IgD-negative memory B cell (primary cell): Measurements from ENCODE around the gene CXXC5. TPM values are rescaled to one million over a fixed set of nuclear protein-coding genes. Genes with fewer than 3 reads are reported as not detected.
A peak's percentile ranks its signal among the peaks of the same experiment; 100 is the strongest.

ENCODE experiments used
- H3K27ac Mint-ChIP-seq, 3 donors: one replicate each; pipeline ENCODE4 v1.8.0; 2020 to 2022; ENCODE audit warnings: mild to moderate bottlenecking in 3 of 3, mixed read lengths in 3 of 3, moderate library complexity in 1 of 3
- H3K27me3 Mint-ChIP-seq: one replicate; pipeline ENCODE4 v1.8.0; 2021; ENCODE audit warnings: mixed read lengths
- H3K36me3 Mint-ChIP-seq: one replicate; pipeline ENCODE4 v1.8.0; 2020; ENCODE audit warnings: mild to moderate bottlenecking, mixed read lengths
- H3K4me1 Mint-ChIP-seq, 3 donors: one replicate each; pipeline ENCODE4 v1.8.0; 2020 to 2022; ENCODE audit warnings: mixed read lengths in 3 of 3, mild to moderate bottlenecking in 1 of 3
- H3K4me3 Mint-ChIP-seq, 4 donors: one replicate each; pipeline ENCODE4 v1.8.0; 2020 to 2022; ENCODE audit warnings: mild to moderate bottlenecking in 4 of 4, mixed read lengths in 4 of 4, moderate library complexity in 3 of 4
- H3K9me3 Mint-ChIP-seq, 3 donors: one replicate each; pipeline ENCODE4 v1.8.0; 2020 to 2021; ENCODE audit warnings: mixed read lengths in 3 of 3, mild to moderate bottlenecking in 1 of 3
- polyA plus RNA-seq: library from polyadenylated mRNA; unstranded; fragments of 300-500 nt; fragmentation: Illumina TruSeq; gene quantifications from one replicate; pipeline ENCODE4 v1.2.3, GENCODE V29; 2021

The CXXC5 gene
- polyA plus RNA-seq, 1 donor from 2014 or later: 447 TPM

DNA sequence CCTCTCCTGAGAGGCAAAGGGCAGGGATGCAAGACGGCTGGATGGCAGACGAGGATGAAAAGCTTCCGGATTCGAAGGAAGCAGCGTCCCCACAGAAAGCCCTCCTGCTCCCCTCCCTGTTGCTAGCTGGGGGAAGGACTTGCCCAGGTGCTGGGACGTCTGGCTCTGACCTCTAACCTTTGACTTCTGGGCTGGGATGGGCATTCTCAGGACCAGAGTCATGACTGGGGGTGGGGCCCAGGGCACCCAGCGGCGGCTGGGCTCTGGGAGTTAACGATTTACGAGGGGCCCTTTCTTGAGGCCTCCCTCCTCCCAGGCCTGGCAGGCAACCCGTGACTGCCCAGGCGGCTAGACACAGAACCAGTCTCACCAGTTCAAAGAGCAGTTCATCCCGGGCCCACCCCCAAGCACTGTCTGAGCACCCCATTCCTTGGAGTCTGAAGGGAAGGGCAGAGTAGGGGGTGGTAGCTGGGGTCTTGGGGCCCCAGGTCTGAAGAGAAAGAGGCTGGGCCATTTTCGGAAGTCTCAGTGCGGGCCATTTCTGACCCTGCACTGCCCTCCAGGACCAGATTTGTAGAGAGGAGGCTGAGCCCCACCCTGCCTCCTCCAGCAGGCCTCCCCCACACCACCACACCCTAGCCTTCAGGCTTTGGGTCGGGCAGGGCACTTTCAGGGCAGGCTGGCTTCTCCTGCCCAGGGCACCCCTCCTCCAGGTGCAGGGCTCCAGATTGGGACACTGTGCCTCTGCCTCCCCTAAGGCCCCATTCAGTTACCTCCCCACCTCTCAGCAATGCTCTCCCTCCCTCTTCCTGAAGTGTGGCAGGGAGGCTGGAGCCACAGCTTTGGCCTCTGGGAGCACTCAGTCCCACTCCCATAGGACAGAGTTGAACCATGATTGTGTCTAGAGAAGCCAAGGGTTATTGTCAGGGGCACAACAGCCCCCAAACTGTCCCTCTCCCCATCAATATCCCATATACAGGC is 5.0 kb upstream of the CXXC5 start:
- H3K27me3 Mint-ChIP-seq: no peaks in the 10 kb centered on the region
- H3K4me3 Mint-ChIP-seq: peak overlapping the region in 1 of 4 donors; percentile 63
- H3K9me3 Mint-ChIP-seq: no peaks in the 10 kb centered on the region
- peaks cover 35 to 60% (median 49%) of the 10 kb centered on the region in 3 donors for H3K4me1 Mint-ChIP-seq
- H3K36me3 Mint-ChIP-seq: no peaks in the 10 kb centered on the region
- peak overlapping the region in 2 of 3 donors; percentile 1 to 68 for H3K27ac Mint-ChIP-seq

DNA sequence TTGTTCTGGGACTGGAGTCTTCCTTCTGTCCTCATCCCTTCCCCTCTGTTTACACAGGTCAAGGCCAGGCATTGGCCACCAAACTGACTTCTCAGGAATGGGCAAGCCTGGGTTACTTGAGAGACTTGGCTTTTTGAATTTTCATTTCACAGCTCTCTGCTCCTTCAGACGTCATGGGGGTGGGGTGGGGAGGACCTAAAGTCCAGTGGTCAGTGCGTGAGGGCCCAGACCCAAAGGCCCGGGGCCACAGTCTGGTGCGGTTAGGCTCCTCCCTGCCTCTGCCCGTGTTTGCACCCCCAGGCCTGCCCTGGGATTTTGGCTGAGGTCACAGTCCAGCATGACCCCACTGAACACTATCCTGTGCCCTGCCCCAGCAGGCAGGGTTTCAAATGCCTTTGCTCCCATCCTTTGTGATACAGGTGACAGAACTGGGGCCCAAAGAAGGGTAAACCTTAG is 4.1 kb upstream of the CXXC5 start:
- H3K27me3 Mint-ChIP-seq: no peaks in the 10 kb centered on the region
- H3K9me3 Mint-ChIP-seq: no peaks in the 10 kb centered on the region
- peaks cover 28 to 52% (median 42%) of the 10 kb centered on the region in 3 donors for H3K4me1 Mint-ChIP-seq
- no peaks in the 10 kb centered on the region for H3K36me3 Mint-ChIP-seq
- peak overlapping the region in 1 of 4 donors; percentile 63 for H3K4me3 Mint-ChIP-seq
- peak overlapping the region in 2 of 3 donors; percentile 68 to 85 for H3K27ac Mint-ChIP-seq

DNA sequence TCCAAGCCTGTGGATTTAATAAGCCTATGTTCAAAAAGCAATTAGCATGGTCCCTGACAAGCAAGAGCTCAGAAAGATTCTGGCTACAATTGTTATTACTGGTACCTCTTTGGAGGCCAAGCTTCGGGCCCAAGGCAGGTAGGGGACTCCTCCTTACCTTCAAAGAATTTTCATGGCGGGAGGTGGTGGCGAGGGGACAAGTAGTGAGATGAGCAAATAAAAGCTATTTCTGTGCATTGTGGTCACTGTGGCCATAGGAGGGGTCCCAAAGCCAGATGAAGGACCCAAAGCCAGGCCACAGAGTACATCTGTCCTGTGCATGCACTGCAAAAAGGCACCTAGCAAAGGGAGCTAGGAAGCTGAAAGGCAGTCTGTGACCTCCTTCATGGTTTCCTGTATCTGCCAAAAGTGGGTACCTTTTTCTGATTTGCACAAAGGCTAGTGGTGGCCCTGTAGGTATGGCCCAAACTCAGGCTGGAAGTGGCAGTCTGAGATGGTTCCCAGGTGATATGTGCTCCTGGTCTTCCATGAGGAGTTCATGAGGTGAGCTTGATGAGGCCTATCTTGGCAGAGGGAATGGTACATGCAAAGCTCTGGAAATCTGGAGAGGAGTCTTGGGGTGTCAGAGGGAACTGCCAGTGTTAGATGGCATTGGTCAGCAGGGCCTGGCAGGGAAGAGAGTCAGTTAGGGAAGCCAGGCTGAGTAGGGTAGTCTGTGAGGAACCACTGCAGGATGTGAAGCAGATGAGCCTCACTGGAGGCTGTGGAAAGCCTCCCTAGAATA is 3.3 kb upstream of the CXXC5 start:
- Mint-ChIP-seq H3K27me3 (no peaks in the 10 kb centered on the region), H3K36me3 (no peaks in the 10 kb centered on the region), H3K9me3 (no peaks in the 10 kb centered on the region), H3K4me1 (peaks cover 23 to 45% (median 36%) of the 10 kb centered on the region in 3 donors), H3K4me3 (peak overlapping the region in 2 of 4 donors; percentile 23 to 85), H3K27ac (peak overlapping the region in 2 of 3 donors; percentile 1 to 85)

DNA sequence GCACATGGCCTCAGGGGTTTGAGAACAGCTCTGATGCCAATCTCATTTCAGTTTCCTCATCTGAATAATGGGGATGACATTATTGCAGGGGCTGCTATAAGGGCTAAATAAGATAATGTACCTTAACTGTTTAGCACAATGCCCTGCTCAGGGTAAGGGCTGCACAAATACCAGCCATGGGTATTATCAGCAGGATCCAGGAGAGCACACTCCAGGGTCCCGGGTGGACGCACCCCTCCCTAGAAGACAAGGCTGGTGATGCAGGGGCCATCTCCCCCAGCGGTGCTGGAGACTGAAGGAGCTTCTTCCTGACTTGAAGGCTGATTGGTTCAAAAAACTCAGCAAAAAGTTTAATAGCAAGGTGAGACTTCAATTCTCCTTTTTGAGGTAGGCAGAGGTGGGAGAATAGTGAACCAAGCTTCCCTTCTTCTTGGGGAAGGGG is 2.7 kb upstream of the CXXC5 start:
- Mint-ChIP-seq H3K36me3 (no peaks in the 10 kb centered on the region), H3K4me1 (peaks cover 25 to 41% (median 34%) of the 10 kb centered on the region in 3 donors), H3K27ac (peak overlapping the region in 2 of 3 donors; percentile 1 to 85), H3K9me3 (no peaks in the 10 kb centered on the region), H3K27me3 (no peaks in the 10 kb centered on the region), H3K4me3 (peak overlapping the region in 1 of 4 donors; percentile 85)

DNA sequence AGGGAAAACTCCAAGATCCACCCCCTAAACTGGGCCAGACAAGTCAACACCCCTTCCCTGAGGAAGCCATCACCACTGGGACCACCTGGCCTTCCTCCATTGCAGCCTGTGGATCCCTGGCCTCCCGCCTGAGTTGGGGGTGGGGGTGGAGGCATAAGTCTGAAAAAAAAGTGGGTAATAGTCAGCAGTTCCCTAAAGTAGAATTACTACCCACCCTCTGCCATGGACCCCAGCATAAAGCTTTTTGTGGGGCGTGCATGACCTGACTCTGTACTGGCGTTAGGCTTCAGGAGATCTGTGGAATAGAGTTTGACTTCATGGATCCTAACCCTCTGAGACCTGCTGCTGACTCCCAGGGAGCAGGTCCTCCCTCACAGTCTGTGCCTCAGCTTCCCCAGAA is 2.0 kb upstream of the CXXC5 start:
- no peaks in the 10 kb centered on the region for H3K9me3 Mint-ChIP-seq
- peaks cover 27 to 40% (median 34%) of the 10 kb centered on the region in 3 donors for H3K4me1 Mint-ChIP-seq
- no peaks in the 10 kb centered on the region for H3K36me3 Mint-ChIP-seq
- H3K27ac Mint-ChIP-seq: peak overlapping the region in 2 of 3 donors; percentile 23 to 85
- H3K27me3 Mint-ChIP-seq: no peaks in the 10 kb centered on the region
- peak overlapping the region in 2 of 4 donors; percentile 85 to 91 for H3K4me3 Mint-ChIP-seq

DNA sequence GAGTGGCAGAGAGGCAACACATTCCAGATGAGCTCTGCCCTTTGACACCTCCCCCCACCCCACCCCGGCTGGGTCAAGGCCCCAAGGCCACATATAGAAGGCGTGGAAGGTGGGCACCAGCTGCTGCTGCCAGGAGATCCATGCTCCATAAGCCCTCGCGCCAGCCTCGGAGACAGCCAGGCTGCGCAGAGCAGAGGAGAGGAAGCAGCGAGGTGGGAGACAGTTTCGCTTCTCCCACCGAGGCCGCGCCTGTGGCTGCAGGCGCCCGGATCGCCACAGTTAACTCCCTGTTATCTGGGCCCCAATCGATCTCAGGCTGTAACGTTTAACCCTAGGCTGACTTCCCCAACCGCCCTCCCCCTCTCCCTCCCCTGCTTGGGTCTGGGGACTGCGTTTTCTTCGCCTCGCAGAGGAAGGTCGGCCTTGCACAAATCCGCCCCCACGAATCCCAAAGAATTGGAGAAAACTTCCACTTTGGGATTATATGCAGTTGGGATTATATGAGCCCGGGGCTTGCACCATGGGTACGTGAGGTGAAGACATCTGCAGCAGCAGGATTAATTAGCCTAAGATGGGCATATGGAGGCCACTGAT is 1.1 kb upstream of the CXXC5 start:
- H3K27ac Mint-ChIP-seq: peak overlapping the region in 2 of 3 donors; percentile 67 to 85
- H3K4me1 Mint-ChIP-seq: peaks cover 22 to 40% (median 31%) of the 10 kb centered on the region in 3 donors
- H3K9me3 Mint-ChIP-seq: no peaks in the 10 kb centered on the region
- H3K4me3 Mint-ChIP-seq: peak overlapping the region; percentile 82 to 92 (median 88)
- no peaks in the 10 kb centered on the region for H3K36me3 Mint-ChIP-seq
- no peaks in the 10 kb centered on the region for H3K27me3 Mint-ChIP-seq

DNA sequence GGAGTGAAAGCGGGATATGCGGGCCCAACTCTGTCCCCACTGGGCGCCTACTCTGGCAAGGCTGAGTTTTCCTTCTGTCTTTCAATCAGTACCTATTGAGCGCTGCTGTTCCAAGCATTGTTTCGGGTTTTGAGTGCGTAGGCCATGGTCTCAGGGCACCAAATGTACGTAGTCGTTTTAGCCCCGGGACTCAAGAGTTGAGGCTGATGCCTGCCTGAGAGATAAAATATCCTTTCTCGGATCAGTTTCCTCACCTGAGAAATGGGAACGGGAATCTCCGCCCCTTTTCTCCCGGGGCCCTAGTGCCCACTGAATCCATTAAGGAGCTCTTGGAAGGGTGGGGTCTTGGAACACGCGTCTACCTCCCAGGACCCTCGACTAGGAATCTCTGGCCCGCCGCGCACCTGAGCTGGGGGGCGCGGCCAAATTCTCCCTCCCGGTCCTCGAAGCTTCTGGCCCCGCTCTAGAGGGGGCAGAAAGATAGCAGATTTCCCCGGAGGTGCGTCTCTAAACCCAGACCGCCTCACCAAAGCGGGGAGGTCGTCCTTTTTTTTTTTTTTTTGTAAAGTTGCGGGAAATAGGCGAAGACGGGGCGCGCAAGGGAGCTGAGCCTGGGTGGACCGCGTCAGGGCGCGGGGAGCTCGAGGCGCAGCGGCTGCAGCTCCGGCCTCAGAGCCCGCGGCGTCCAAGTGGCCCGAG is 494 bp upstream of the CXXC5 start:
- no peaks in the 10 kb centered on the region for H3K9me3 Mint-ChIP-seq
- H3K4me3 Mint-ChIP-seq: peak overlapping the region; percentile 82 to 92 (median 88)

DNA sequence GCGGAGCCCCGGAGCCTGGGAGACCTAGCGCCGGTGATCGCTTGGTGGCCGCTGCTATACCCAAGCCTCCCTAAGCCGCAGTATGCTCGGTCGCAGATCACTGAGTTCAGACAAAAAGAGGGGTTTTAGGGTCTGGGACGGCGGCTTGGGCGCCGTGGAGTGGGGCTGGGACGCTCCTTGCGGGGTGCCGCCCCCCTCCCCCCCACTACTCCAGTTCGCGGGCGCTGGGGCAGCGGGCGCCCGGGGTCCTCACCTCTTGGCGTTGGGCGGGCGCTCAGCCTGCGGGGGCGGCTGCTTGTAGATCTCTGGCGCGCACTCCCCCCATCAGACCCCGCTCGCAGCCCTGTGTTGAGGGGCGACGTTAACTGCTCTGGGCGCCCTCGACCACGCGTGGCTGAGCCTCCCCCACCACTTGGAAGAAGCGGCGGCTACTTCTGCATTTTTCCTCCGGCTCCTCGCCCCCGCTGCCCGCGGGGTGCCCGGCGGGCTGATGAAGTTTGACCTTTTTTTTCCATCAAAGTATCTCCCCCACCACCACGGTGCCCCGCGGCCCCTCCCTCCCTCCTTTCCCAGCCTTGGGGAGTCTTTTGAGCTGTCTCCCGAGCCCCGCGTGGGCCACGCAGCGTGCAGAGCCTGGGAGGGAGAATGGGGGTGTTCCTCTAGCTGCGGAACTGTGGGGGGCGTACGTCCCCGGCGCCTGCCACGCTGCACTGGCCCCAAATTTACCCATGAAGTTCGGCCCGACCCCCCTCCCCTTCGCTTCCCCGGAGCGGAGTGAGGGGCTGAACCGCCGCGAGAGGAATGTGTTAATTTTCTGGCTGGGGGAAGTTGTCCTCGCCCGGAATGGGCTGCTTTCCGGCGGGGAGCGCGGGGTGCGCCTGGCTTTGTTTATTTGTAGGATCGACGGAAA is 1.2 kb downstream of the CXXC5 start:
- Mint-ChIP-seq H3K9me3 (no peaks in the 10 kb centered on the region), H3K27ac (peak overlapping the region; percentile 90 to 96 (median 95)), H3K36me3 (no peaks in the 10 kb centered on the region), H3K27me3 (no peaks in the 10 kb centered on the region), H3K4me3 (peak overlapping the region; percentile 87 to 99 (median 99)), H3K4me1 (peaks cover 38 to 57% (median 44%) of the 10 kb centered on the region in 3 donors)

More for the DNA sequence above, 494 bp upstream of the CXXC5 start:
- Mint-ChIP-seq H3K27ac (peak overlapping the region in 1 of 3 donors; percentile 85), H3K4me1 (peaks cover 26 to 46% (median 37%) of the 10 kb centered on the region in 3 donors), H3K36me3 (no peaks in the 10 kb centered on the region), H3K27me3 (no peaks in the 10 kb centered on the region)

DNA sequence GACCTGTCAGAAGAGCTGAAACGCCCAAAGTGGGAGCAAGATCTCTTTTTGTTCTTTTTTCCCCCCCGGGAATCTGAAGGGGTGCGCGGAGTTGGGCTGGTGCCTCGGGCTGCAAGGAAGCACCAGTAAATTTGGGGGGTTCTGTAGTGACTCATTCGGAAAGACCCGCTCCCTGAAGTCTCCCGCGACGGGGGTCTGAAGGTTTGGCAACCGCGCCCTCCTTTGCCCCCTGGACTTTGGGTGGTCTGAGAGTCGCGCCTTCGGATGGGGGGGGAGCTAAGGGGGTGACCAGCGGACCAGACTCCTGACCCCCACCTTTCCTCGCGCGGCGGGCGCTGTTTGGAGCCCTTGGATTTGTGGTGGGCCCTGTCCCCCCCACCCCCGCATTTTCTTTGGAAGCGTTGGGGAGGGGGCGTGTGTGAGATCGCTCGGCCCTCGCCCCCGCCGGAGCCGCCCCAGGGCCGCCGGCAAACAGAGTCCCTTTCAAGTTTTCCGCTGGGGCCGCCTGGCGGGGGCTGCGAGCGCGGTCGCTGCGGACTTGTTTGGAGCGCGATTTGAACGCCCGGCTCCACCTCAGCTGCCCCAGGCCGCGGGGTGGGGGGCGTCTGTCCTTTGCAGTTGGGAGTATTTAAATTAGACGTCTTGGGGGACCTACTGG is 2.0 kb downstream of the CXXC5 start:
- Mint-ChIP-seq H3K4me3 (peak overlapping the region; percentile 87 to 99 (median 99)), H3K27me3 (no peaks in the 10 kb centered on the region), H3K4me1 (peaks cover 36 to 56% (median 43%) of the 10 kb centered on the region in 3 donors), H3K36me3 (no peaks in the 10 kb centered on the region), H3K27ac (peak overlapping the region; percentile 90 to 96 (median 95)), H3K9me3 (no peaks in the 10 kb centered on the region)

DNA sequence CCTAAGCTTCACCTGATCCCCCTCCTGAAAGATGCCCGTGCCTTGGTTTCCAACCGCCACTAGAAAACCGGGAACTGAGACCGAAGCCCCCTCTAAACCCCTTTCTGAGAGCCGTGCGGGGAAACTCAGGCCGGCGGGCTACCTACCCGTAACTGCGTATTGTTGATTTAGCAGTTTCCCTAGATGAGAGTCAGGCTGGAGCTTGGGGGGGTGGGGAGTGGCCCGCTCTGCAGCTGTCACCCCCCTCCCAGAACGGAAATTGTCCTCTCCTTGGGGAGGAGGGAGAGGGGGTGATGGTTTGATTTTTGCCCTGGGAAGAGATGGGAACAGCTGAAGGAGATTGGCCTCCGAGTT is 2.5 kb downstream of the CXXC5 start:
- Mint-ChIP-seq H3K36me3 (no peaks in the 10 kb centered on the region), H3K9me3 (no peaks in the 10 kb centered on the region), H3K4me1 (peaks cover 35 to 53% (median 44%) of the 10 kb centered on the region in 3 donors), H3K27me3 (no peaks in the 10 kb centered on the region), H3K27ac (peak overlapping the region; percentile 90 to 95 (median 91)), H3K4me3 (peak overlapping the region; percentile 87 to 99 (median 99))

DNA sequence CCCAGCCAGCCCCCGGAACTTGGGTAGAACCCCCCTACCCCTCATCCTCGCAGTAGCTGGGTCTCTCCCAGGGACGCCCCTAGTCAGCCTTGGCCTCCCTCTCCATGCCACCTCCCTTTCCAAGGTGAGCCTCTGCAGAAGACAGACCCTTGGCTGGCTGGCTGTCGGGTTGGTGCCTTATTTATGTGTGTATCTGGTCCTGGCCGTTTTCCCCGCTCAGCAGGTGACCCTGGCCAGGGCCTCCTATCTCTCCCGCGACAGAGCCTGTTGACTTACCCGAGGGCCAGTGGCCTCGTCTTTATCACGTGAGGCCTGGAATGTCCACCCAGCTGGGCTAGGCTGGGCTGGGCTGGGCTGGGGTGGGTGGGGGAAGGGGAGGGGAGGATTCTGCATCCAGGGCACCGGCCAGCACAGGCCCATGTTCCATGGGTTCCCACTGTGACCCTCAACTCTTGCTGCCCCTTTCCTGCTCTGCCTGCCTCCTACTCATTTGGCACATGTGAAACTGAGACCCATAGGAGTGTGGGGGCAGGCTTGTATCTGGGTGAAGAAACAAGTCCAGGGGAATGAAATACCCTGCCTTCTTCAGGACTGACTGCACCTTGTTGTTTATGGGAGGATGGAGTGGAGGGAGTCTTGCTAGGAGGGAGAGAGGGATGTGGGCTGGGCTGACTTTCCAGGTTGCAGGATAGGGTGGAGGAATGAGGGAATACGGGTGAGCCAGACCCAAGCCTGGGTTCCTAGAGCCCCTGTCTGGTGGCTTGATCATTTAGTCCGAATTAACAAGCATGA is 3.1 kb downstream of the CXXC5 start:
- no peaks in the 10 kb centered on the region for H3K9me3 Mint-ChIP-seq
- peak overlapping the region; percentile 87 to 99 (median 99) for H3K4me3 Mint-ChIP-seq
- peak overlapping the region; percentile 90 to 97 (median 91) for H3K27ac Mint-ChIP-seq
- peaks cover 35 to 54% (median 45%) of the 10 kb centered on the region in 3 donors for H3K4me1 Mint-ChIP-seq
- H3K27me3 Mint-ChIP-seq: no peaks in the 10 kb centered on the region
- H3K36me3 Mint-ChIP-seq: no peaks in the 10 kb centered on the region
